NCI-H226 (cell line): ENCODE measurements around the gene SALL1.

Experiments
- DNase-seq: peaks from one replicate; pipeline ENCODE4 v3.0.0-alpha.2; 2015

SALL1 gene

GRCh38 chr16:51107742-51108141 is 43.3 kb downstream of the SALL1 start:
- no peak for DNase-seq

- DNase-seq: no peak
Measured at GRCh38 chr16:51106535-51106934, 44.5 kb downstream of the SALL1 start.

- no peak for DNase-seq
Measured at GRCh38 chr16:51103590-51103989, 47.5 kb downstream of the SALL1 start.

- no peak for DNase-seq
Measured at GRCh38 chr16:51097729-51098128, 53.3 kb downstream of the SALL1 start.

- no peak for DNase-seq
Measured at GRCh38 chr16:51095890-51096626, 55.0 kb downstream of the SALL1 start.

GRCh38 chr16:51095084-51095881 is 55.8 kb downstream of the SALL1 start:
- no peak for DNase-seq

- no peak for DNase-seq
Measured at GRCh38 chr16:51093726-51094280, 57.3 kb downstream of the SALL1 start.
